ENCODE measurements around the gene NF1.
A peak's percentile ranks its signal among the peaks of the same experiment; 100 is the strongest.

Gene NF1

GRCh38 chr17:31412511-31412910 is 317.7 kb downstream of the NF1 start:
- DNase-seq: no peak

DNA sequence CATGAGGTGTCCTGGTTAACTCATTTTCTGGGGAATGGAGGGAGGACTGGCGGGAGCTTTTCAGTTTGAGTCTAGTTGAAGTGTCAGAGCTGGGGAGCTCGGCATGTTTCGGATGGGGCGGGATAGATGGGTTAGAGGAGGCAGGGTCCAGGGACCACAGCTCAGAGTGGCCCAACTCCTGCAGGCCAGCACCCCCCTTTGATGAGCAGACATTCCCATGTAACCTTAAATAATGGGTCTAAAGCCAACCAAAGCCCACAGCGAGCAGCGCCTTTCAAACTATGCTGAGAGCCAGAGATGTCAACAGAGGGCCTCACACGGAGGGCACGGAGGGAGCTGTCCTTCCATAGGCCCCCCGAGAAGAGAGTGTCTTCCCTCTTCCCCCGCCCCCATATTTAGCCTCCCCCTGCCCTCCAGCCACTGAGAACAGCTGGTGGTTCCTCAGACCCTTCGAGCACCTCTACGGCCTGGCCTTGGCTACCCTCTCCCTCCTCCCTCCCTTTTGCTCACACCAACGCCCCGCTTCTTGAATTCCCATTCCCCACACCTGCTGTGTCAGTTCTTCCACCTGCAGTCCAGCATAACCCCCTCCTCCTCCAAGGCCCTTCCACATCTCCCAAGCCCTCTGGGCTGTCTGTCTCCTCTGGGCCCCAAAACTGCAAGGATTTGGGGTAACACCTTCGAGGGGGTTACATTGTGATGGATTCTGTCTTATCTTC is 318.5 kb downstream of the NF1 start:
- no peak for DNase-seq

GRCh38 chr17:31413874-31414549 is 319.2 kb downstream of the NF1 start:
- DNase-seq: peak; percentile 82

GRCh38 chr17:31414550-31414918 is 319.8 kb downstream of the NF1 start:
- no peak for DNase-seq

- no peak for DNase-seq
These were observed 320.3 kb downstream of the NF1 start for GRCh38 chr17:31415004-31415454.

GRCh38 chr17:31415640-31416502 is 321.1 kb downstream of the NF1 start:
- DNase-seq: no peak

- peak; percentile 84 for DNase-seq
These were observed 321.7 kb downstream of the NF1 start for GRCh38 chr17:31416503-31416923.

DNA sequence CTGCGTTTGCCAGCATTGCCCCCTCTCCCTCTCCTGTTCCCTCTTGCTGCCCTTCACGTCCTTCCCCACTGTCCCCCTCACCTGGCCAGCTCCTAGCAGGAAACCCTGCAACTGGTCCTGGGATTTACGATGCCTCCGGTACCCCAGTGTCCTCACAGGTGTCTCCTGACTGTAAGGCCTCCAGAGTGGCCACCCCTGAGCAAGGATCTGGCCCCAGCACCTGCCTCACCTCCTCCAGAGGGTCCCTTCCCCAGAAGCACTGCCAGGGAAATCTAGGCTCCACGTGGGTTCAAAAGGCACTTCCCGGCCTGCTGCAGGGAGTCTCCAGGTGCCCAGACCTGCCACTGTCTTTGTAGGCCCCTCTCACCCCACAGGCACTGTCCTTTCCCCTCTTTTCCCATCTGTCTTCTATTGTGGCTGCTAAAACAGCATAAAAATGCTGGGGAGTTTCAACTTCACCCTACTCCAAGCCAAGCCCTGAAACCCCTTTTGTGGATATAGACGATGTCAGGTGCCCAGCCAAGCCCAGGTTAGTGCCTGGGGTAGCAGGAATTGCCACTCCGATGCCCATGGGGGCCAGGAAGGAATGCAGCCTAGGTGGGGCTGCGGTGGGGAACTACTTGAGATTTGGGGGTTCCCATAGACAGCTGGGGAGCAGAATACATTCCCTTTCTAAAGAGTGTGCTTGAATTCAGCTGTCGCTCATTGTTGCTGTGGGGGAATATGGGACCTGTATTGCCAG is 322.4 kb downstream of the NF1 start:
- no peak for DNase-seq

DNA sequence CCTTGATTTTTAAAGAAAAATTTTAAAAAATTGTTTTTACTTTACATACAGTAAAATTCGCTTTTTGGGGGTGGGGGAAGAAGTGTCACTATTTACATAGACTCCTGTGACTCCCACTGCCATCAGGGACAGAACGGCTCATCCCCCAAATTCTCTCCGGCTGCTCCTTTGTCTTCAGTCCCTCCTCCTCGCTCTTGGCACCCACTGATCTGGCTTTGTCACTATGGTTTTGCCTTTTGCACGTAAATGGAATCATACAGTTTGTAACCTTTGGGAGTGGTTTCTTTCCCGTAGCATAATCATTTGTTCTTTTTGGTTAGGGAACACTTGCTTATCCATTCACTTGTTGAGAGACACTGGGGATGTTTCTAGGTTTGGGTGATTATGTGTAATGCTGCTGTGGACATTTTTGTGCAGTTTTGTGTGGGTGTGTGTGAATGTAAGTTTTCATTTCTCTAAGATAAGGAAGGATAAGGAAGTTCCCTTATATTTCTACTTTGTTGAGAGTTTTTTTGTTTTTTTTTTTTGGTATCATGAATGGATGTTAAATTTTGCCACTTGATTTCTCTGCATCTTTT is 324.1 kb downstream of the NF1 start:
- DNase-seq: no peak

DNA sequence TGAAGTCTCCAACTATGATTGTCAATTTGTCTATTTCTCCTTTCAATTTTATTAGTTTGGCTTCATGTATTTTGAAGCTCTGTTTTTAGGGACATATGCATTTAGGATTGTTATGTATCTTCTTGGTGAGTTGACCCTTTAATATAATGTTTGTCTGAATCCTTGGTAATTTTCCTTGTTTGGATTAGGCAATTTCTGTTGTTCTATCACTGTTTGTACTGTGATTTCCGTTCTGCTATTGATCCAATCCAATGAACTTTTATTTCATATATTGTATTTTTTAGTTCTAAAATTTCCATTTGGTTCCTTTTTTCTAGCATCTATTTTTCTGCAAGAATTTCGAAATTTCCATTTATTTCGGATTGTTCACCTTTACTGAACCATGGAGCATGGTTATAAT is 327.7 kb downstream of the NF1 start:
- DNase-seq: no peak

DNA sequence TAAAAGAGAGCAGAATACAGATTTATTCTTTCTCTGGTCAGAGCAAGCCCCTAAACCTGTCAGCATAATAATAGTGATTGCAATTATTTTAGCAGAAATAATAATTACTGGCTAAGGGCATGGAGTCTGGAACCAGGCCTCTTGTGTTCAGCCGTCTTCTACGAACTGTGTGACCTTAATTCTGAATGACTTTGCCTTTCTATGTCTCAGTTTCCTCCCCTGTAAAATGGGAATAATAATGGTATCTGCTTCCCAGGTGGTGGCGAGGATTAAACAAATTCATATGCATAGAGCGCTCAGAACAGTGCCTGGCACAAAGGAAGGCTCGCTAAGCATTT is 330.1 kb downstream of the NF1 start:
- no peak for DNase-seq

GRCh38 chr17:31425282-31426040 is 330.7 kb downstream of the NF1 start:
- peak; percentile 84 for DNase-seq

Measured in retina (tissue), 1 donor.